Measurements from ENCODE around the gene PIP5K1B. TPM values are rescaled to one million over a fixed set of nuclear protein-coding genes. Genes with fewer than 3 reads are reported as not detected.

PIP5K1B gene
- total and polyA plus RNA-seq, 2 experiments from 2014 or later = 1.3 to 2.8 TPM

GRCh38 chr9:68763104-68763503 is 58.1 kb downstream of the PIP5K1B start (continued):
- TF ChIP-seq CTCF (conservative IDR thresholded peaks at IDR 0.05; ENCODE audit: low read depth in 2 of 2) (no peak), CREB1 (CRISPR knock-in tag; IDR thresholded peaks at IDR 0.05; ENCODE audit: low read depth) (no peak), ETS1 (IDR thresholded peaks at IDR 0.05) (no peak), EZH2 (IDR thresholded peaks at IDR 0.05; ENCODE audit: low read depth, unreplicated experiment) (no peak), ZNF114 (CRISPR knock-in tag; IDR thresholded peaks at IDR 0.05) (no peak), EZH2phosphoT487 (IDR thresholded peaks at IDR 0.05; ENCODE audit: unreplicated experiment) (no peak), JUNB (IDR thresholded peaks at IDR 0.05; ENCODE audit: unreplicated experiment) (no peak), REST (IDR thresholded peaks at IDR 0.05; ENCODE audit: unreplicated experiment) (no peak), POLR2AphosphoS5 (IDR thresholded peaks at IDR 0.05; ENCODE audit: low read depth) (no peak)

- H3K9me2 ChIP-seq (ENCODE audit: insufficient read depth) = no peaks in the 10 kb centered on the region
- H3K27ac ChIP-seq (ENCODE audit: low read depth) = no peak overlapping the region
- ATAC-seq (no peak), DNase-seq (ENCODE audit: low spot score) (no peak)
- H3F3A ChIP-seq (replicated peaks; ENCODE audit: low read depth) = no peaks in the 10 kb centered on the region
- Mint-ChIP-seq H3K27me3 (ENCODE audit: insufficient read depth, low read depth, poor library complexity) (no peaks in the 10 kb centered on the region), H3K4me1 (peaks cover 11% of the 10 kb centered on the region), H3K9me3 (no peaks in the 10 kb centered on the region), H3K27ac (no peak overlapping the region), H3K36me3 (ENCODE audit: low read depth) (no peaks in the 10 kb centered on the region), H3K4me3 (no peak overlapping the region)
- no peaks in the 10 kb centered on the region for H3K27me3 ChIP-seq (ENCODE audit: insufficient read depth)
- 0 out of 2 replicates have a peak, but pooled peaks cover 6% of the 10 kb centered on the region for H4K20me1 ChIP-seq (replicated peaks; ENCODE audit: insufficient read depth)
- no peak overlapping the region for H2AFZ ChIP-seq
- H3K4me3 ChIP-seq = no peak overlapping the region
- H3K79me2 ChIP-seq (replicated peaks; ENCODE audit: insufficient read depth) = no peaks in the 10 kb centered on the region
- 0 out of 2 replicates have a peak, but pooled peaks cover 6% of the 10 kb centered on the region for H3K4me1 ChIP-seq (ENCODE audit: insufficient read depth)
- H3K36me3 ChIP-seq (ENCODE audit: insufficient read depth) = no peaks in the 10 kb centered on the region
- no peak overlapping the region for H3K4me2 ChIP-seq
- TF ChIP-seq ZNF462 (CRISPR knock-in tag; IDR thresholded peaks at IDR 0.05) = no peak
- TF ChIP-seq ZNF331 (CRISPR knock-in tag; IDR thresholded peaks at IDR 0.05; ENCODE audit: low read depth) = no peak
- TF ChIP-seq CREB1 (CRISPR knock-in tag; IDR thresholded peaks at IDR 0.05; ENCODE audit: low read depth) = no peak
- TF ChIP-seq POLR2AphosphoS5 (IDR thresholded peaks at IDR 0.05; ENCODE audit: low read depth) = no peak
Measured at GRCh38 chr9:68768619-68769018, 63.6 kb downstream of the PIP5K1B start.

Measured in GM23338 (cell line).